ENCODE measurements around the gene GLIS1. TPM values are rescaled to one million over a fixed set of nuclear protein-coding genes. Genes with fewer than 3 reads are reported as not detected.

The GLIS1 gene
- total and polyA plus RNA-seq, 10 of the 15 experiments (the other 5 are each of a cell fraction or from before 2014, with no cell fraction given) = not detected

- TF ChIP-seq PBX3 (IDR thresholded peaks at IDR 0.05; ENCODE audit: insufficient replicate concordance, low read depth, low read length) = no peak
- no peak for TF ChIP-seq TAF1 (IDR thresholded peaks at IDR 0.05; ENCODE audit: borderline replicate concordance, low read depth, low read length)
- TF ChIP-seq HCFC1 (IDR thresholded peaks at IDR 0.05; ENCODE audit: low read length) = no peak
- no peak for TF ChIP-seq BRCA1 (IDR thresholded peaks at IDR 0.05; ENCODE audit: low read depth, low read length)
Observed at GRCh38 chr1:53608676-53609075, 130.3 kb downstream of the GLIS1 start (continued).

GRCh38 chr1:53608071-53608470, 130.9 kb downstream of the GLIS1 start:
- TF ChIP-seq E2F8 (IDR thresholded peaks at IDR 0.05; ENCODE audit: low read depth, partially characterized antibody) (no peak), SPI1 (IDR thresholded peaks at IDR 0.05; ENCODE audit: borderline replicate concordance, insufficient read depth, low read depth, low read length) (no peak), ZSCAN29 (IDR thresholded peaks at IDR 0.05) (no peak), CBX5 (IDR thresholded peaks at IDR 0.05; ENCODE audit: low read depth) (no peak), BCL11A (IDR thresholded peaks at IDR 0.05; ENCODE audit: low read depth, low read length) (no peak), ZNF207 (IDR thresholded peaks at IDR 0.05; ENCODE audit: borderline replicate concordance) (no peak), IRF5 (IDR thresholded peaks at IDR 0.05; ENCODE audit: borderline replicate concordance) (no peak), NRF1 (conservative IDR thresholded peaks at IDR 0.05; ENCODE audit: low read depth, low read length) (no peak)
- no peak for DNase-seq (ENCODE audit: low read depth, low spot score)
- ChIA-PET SMC1A (ENCODE audit: uncharacterized antibody, unreplicated experiment) (no interaction called here), POLR2A (no interaction called here), RAD21 (ENCODE audit: unreplicated experiment) (no interaction called here), CTCF (no interaction called here)
- H3K9me3 ChIP-seq (replicated peaks; ENCODE audit: control insufficient read depth, insufficient read depth, low read length) = no peaks in the 10 kb centered on the region; the same call in 2 of the 3 replicates
- no peaks in the 10 kb centered on the region for H4K20me1 ChIP-seq (ENCODE audit: control insufficient read depth, insufficient read depth)
- in situ Hi-C loops (cut with MboI) (no loop called here), intact Hi-C loops (cut with micrococcal nuclease; ENCODE audit: unreplicated experiment) (no loop called here)
- no peak overlapping the region for H3K9ac ChIP-seq (ENCODE audit: control insufficient read depth, insufficient read depth, low read length)
- WGBS (ENCODE audit: insufficient coverage, insufficient replicate concordance, low lambda C conversion rate, missing lambda C conversion rate) = 21% methylated on average over 2 of the region's 2 CpGs
- no peak for FAIRE-seq
- H3K4me3 ChIP-seq = no peak overlapping the region
- H3K79me2 ChIP-seq (ENCODE audit: control insufficient read depth, insufficient read depth, low read length) = no peaks in the 10 kb centered on the region
- no peak overlapping the region for H3K27ac ChIP-seq (ENCODE audit: control insufficient read depth, insufficient read depth)
- no peaks in the 10 kb centered on the region for H3K4me1 ChIP-seq (ENCODE audit: control insufficient read depth, insufficient read depth, low read length)
- no peak overlapping the region for H2AFZ ChIP-seq (ENCODE audit: control insufficient read depth, low read depth, low read length)
- no TSS peak for BruUV-seq (replicated peaks)
- no peaks in the 10 kb centered on the region; a peak in 1 of 4 replicates for H3K27me3 ChIP-seq (replicated peaks in 1 of 2; ENCODE audit: control insufficient read depth in 2 of 2, insufficient read depth in 2 of 2, low read length in 1 of 2)
- no peaks in the 10 kb centered on the region for H3K36me3 ChIP-seq (ENCODE audit: control insufficient read depth in 2 of 2, insufficient read depth in 2 of 2, low read length in 1 of 2)
- H3K4me2 ChIP-seq (ENCODE audit: control insufficient read depth, insufficient read depth) = no peak overlapping the region
- ATAC-seq = no peak

Measured in GM12878 (cell line).